GM12878 (cell line): ENCODE results near the gene STK39. TPM values are rescaled to one million over a fixed set of nuclear protein-coding genes. Genes with fewer than 3 reads are reported as not detected.

ENCODE experiments used
- ATAC-seq: fragments of 200-7000 bp; cut with Tn5 transposase; 3 replicates; pipeline ENCODE4 v1.9.1; 2020; ENCODE audit warnings: mild to moderate bottlenecking, moderate library complexity
- BruUV-seq: library from RNA; stranded (reverse); fragments of 400-500 nt; replicated peaks from 2 replicates; lab custom pipeline; 2021; lab: Mats Ljungman, UMichigan
- CTCF ChIA-PET: fragments of 300-600 bp; sonication (Branson Sonifier 250); formaldehyde crosslinking; extraction: SDS; loops from one replicate; lab custom pipeline; 2021; ENCODE audit warnings: inconsistent platforms; lab: Yijun Ruan, JAX
- POLR2A ChIA-PET: fragments of 350-600 bp; formaldehyde crosslinking; extraction: SDS; loops from one replicate; lab custom pipeline; 2021; ENCODE audit warnings: inconsistent platforms; lab: Charles Lee
- RAD21 ChIA-PET: fragments of 300-600 bp; sonication (Branson Sonifier 250); formaldehyde crosslinking; loops from one replicate; lab custom pipeline; 2023; ENCODE audit warnings: antibody characterized with exemption; ENCODE audit not compliant: unreplicated experiment; lab: Charles Lee
- SMC1A ChIA-PET: fragments of 300-600 bp; sonication (Branson Sonifier 250); formaldehyde crosslinking; loops from one replicate; lab custom pipeline; 2023; ENCODE audit not compliant: unreplicated experiment, uncharacterized antibody; lab: Charles Lee
- DNase-seq: peaks from one replicate; pipeline ENCODE4 v3.0.0-alpha.2; 2011; ENCODE audit warnings: low read depth, low spot score
- FAIRE-seq: peaks from 3 replicates; lab custom pipeline; 2011; peaks lifted over from hg19 to GRCh38; lab: Jason Lieb, UNC
- H2AFZ ChIP-seq: 2 replicates; pipeline ENCODE4 v1.6.0; 2011; ENCODE audit warnings: low read depth, low read length, control low read depth; ENCODE audit not compliant: control insufficient read depth
- H3K27ac ChIP-seq: 2 replicates; pipeline ENCODE4 v1.5.1; 2011; ENCODE audit warnings: control low read depth; ENCODE audit not compliant: control insufficient read depth, insufficient read depth
- H3K27me3 ChIP-seq, 2 experiments: replicated peaks in 1 of 2; 2 replicates each; pipeline versions ENCODE4 v1.6.0 to v1.6.1; 2011; ENCODE audit warnings: low read length in 1 of 2; ENCODE audit not compliant: control insufficient read depth in 2 of 2, insufficient read depth in 2 of 2
- H3K36me3 ChIP-seq, 2 experiments: 2 replicates each; pipeline ENCODE4 v1.5.1; 2011; ENCODE audit warnings: low read length in 1 of 2; ENCODE audit not compliant: control insufficient read depth in 2 of 2, insufficient read depth in 2 of 2
- H3K4me1 ChIP-seq: 2 replicates; pipeline ENCODE4 v1.6.1; 2011; ENCODE audit warnings: mild to moderate bottlenecking, low read length, moderate library complexity, mixed read lengths; ENCODE audit not compliant: control insufficient read depth, insufficient read depth
- H3K4me2 ChIP-seq: 2 replicates; pipeline ENCODE4 v1.6.0; 2011; ENCODE audit warnings: control low read depth; ENCODE audit not compliant: control insufficient read depth, insufficient read depth
- H3K4me3 ChIP-seq: fragments of 200-600 bp; sonication (generic); 2 replicates; pipeline ENCODE4 v1.5.1; 2016
- H3K79me2 ChIP-seq: 2 replicates; pipeline ENCODE4 v1.6.0; 2011; ENCODE audit warnings: low read length; ENCODE audit not compliant: control insufficient read depth, insufficient read depth
- H3K9ac ChIP-seq: 2 replicates; pipeline ENCODE4 v1.8.0; 2011; ENCODE audit warnings: low read length, control low read depth, mixed read lengths; ENCODE audit not compliant: control insufficient read depth, insufficient read depth
- H3K9me3 ChIP-seq: replicated peaks from 3 replicates; pipeline ENCODE4 v1.5.1; 2011; ENCODE audit warnings: mild to moderate bottlenecking, low read length; ENCODE audit not compliant: control insufficient read depth, insufficient read depth
- H4K20me1 ChIP-seq: 2 replicates; pipeline ENCODE4 v1.6.0; 2011; ENCODE audit not compliant: control insufficient read depth, insufficient read depth
- BCL3 ChIP-seq: IDR thresholded peaks from 2 replicates; pipeline ENCODE4 v1.6.1; 2011; ENCODE audit warnings: borderline replicate concordance, low read depth, mild to moderate bottlenecking, moderate library complexity, low read length; ENCODE audit not compliant: insufficient read depth, poor library complexity, severe bottlenecking
- BCLAF1 ChIP-seq: fragments of 450-650 bp; IDR thresholded peaks from 2 replicates; pipeline ENCODE4 v1.6.1; 2017; ENCODE audit warnings: antibody characterized with exemption, mild to moderate bottlenecking, moderate library complexity
- KAT2A ChIP-seq: conservative IDR thresholded peaks from 2 replicates; pipeline ENCODE4 v1.6.1; 2011; ENCODE audit warnings: low read depth, low read length; ENCODE audit not compliant: control insufficient read depth
- KLF5 ChIP-seq: fragments of 450-650 bp; IDR thresholded peaks from 2 replicates; pipeline ENCODE4 v1.6.1; 2014; ENCODE audit warnings: mild to moderate bottlenecking; ENCODE audit not compliant: partially characterized antibody
- MAX ChIP-seq: IDR thresholded peaks from 2 replicates; pipeline ENCODE4 v1.6.1; 2012; ENCODE audit warnings: low read depth, low read length, improper control_type of control experiment
- MEF2A ChIP-seq: IDR thresholded peaks from 2 replicates; pipeline ENCODE4 v1.6.1; 2011; ENCODE audit warnings: low read depth, mild to moderate bottlenecking, low read length, moderate library complexity; ENCODE audit not compliant: insufficient read depth
- MTA3 ChIP-seq: IDR thresholded peaks from 2 replicates; pipeline ENCODE4 v1.6.1; 2012; ENCODE audit warnings: low read length, inconsistent platforms, borderline replicate concordance
- MXI1 ChIP-seq: fragments of 150-350 bp; IDR thresholded peaks from 2 replicates; pipeline ENCODE4 v1.6.1; 2011; ENCODE audit warnings: low read depth, mild to moderate bottlenecking, inconsistent platforms, low read length, improper control_type of control experiment
- MYB ChIP-seq: fragments of 150-350 bp; IDR thresholded peaks from 2 replicates; pipeline ENCODE4 v1.6.1; 2014; ENCODE audit warnings: mild to moderate bottlenecking, low read depth, low read length, borderline replicate concordance
- MYC ChIP-seq: IDR thresholded peaks from 2 replicates; pipeline ENCODE4 v1.6.1; 2011; ENCODE audit warnings: mild to moderate bottlenecking, low read length, moderate library complexity, inconsistent platforms; ENCODE audit not compliant: insufficient read depth, insufficient replicate concordance, insufficient read length, severe bottlenecking
- SRF ChIP-seq, 2 experiments: IDR thresholded peaks; 2 replicates each; pipeline ENCODE4 v1.6.1; 2011; ENCODE audit warnings: low read depth in 2 of 2, low read length in 2 of 2, mild to moderate bottlenecking in 1 of 2, moderate library complexity in 1 of 2
- SUZ12 ChIP-seq: fragments of 200-600 bp; sonication (generic); IDR thresholded peaks from one replicate; pipeline ENCODE4 v1.6.1; 2018; ENCODE audit warnings: antibody characterized with exemption, mild to moderate bottlenecking; ENCODE audit not compliant: unreplicated experiment
- TAF1 ChIP-seq: IDR thresholded peaks from 2 replicates; pipeline ENCODE4 v1.6.1; 2011; ENCODE audit warnings: mild to moderate bottlenecking, low read depth, low read length, borderline replicate concordance
- YY1 ChIP-seq: IDR thresholded peaks from 2 replicates; pipeline ENCODE4 v1.6.1; 2011; ENCODE audit warnings: low read depth, mild to moderate bottlenecking, low read length
- ZNF274 ChIP-seq: IDR thresholded peaks from one replicate; pipeline ENCODE4 v1.8.0; 2011; ENCODE audit not compliant: insufficient read length, insufficient read depth
- ZNF622 ChIP-seq: fragments of 450-650 bp; IDR thresholded peaks from 2 replicates; pipeline ENCODE4 v1.6.1; 2017; ENCODE audit warnings: mild to moderate bottlenecking, inconsistent platforms
- WGBS: methylation state at CpG from one replicate; pipeline ENCODE4 v1.1.6; 2016; ENCODE audit warnings: low lambda C conversion rate; ENCODE audit not compliant: insufficient replicate concordance, insufficient coverage; ENCODE audit errors: missing lambda C conversion rate; 5-methylcytosine and 5-hydroxymethylcytosine counted together
- in situ Hi-C: fragments of 300-500 bp; cut with MboI; formaldehyde crosslinking; loops from 9 replicates; pipeline ENCODE4 v1.14.3; 2018; ENCODE audit warnings: mixed read lengths
- intact Hi-C: fragments of 100-400 bp; cut with micrococcal nuclease; formaldehyde crosslinking; loops from one replicate; pipeline ENCODE4 v1.14.2; 2022; ENCODE audit not compliant: unreplicated experiment
- polyA plus RNA-seq, 11 experiments: library from polyadenylated mRNA; depleted of rRNA in 4 of 11; unstranded in 6 of 11; stranded (reverse) in 5 of 11; fragments of >200 nt; fragmentation: Nextera tagmentation in 4 of 11; fragmentation: Illumina TruSeq in 1 of 11; extraction: Ambion mirVana in 4 of 11; extraction: Trizol in 1 of 11; gene quantifications; 1 replicate in 1 of 11; 2 replicates in 10 of 11; pipeline versions ENCODE4 v1.2.1 to v1.2.3, GENCODE V29; 2011 to 2016; ENCODE audit warnings: inconsistent platforms in 2 of 11, missing spikeins in 2 of 11, low read depth in 1 of 11
- total RNA-seq, 4 experiments: library from RNA; depleted of rRNA in 3 of 4; stranded (reverse); fragments of >200 nt in 3 of 4; fragmentation: Illumina TruSeq in 1 of 4; extraction: Trizol in 1 of 4; gene quantifications; 2 replicates each; pipeline versions ENCODE4 v1.2.1 to v1.2.3, GENCODE V29; 2013 to 2021

STK39 gene
- total and polyA plus RNA-seq, 10 of the 15 experiments (the other 5 are each of a cell fraction or from before 2014, with no cell fraction given): 0.03 to 0.21 (median 0.07) TPM; not detected in 5

GRCh38 chr2:167943368-167943767 lies 304.0 kb downstream of the STK39 start:
- ATAC-seq: no peak
- Histone ChIP-seq H3K9ac (no peak overlapping the region), H3K27ac (no peak overlapping the region), H4K20me1 (no peaks in the 10 kb centered on the region)
- TF ChIP-seq SRF (IDR thresholded peaks at IDR 0.05; ENCODE audit: low read depth in 2 of 2, low read length in 2 of 2) (no peak), BCLAF1 (no peak), MEF2A (no peak), BCL3 (no peak), MAX (no peak), MYC (no peak), YY1 (no peak), ZNF274 (no peak), ZNF622 (no peak), SUZ12 (no peak), MYB (no peak), KLF5 (no peak), MTA3 (no peak), KAT2A (no peak), TAF1 (no peak), MXI1 (no peak)
- TF ChIP-seq, all 136 proteins: peak for 0
- ChIA-PET RAD21 (no interaction called here), CTCF (no interaction called here), POLR2A (no interaction called here), SMC1A (interaction anchor here (0.6 kb wide), 1 partner anchor 1114 kb away, joined by 3 read pairs; no protein-coding TSS in a partner anchor)
- Histone ChIP-seq H3K27me3 (no peaks in the 10 kb centered on the region; a peak in 1 of 4 replicates), H3K4me1 (no peaks in the 10 kb centered on the region), H3K36me3 (no peaks in the 10 kb centered on the region), H3K4me3 (no peak overlapping the region), H3K9me3 (no peaks in the 10 kb centered on the region), H3K4me2 (no peak overlapping the region), H2AFZ (no peak overlapping the region), H3K79me2 (no peaks in the 10 kb centered on the region)
- in situ Hi-C loops: no loop called here
- BruUV-seq: no TSS peak
- FAIRE-seq: no peak
- intact Hi-C loops: no loop called here
- 0% methylated on average over 1 of the region's 1 CpG for WGBS
- DNase-seq: no peak
